ENCODE results near the gene FAM53B.

Gene FAM53B

GRCh38 chr10:124707144-124707467 lies 37.1 kb downstream of the FAM53B start:
- Histone ChIP-seq H3K4me2 (ENCODE audit: low read length, poor library complexity, severe bottlenecking) (no peak overlapping the region), H4K91ac (ENCODE audit: low read length) (peak overlapping the region; percentile 85), H2BK15ac (ENCODE audit: low read depth, poor library complexity, severe bottlenecking) (peak overlapping the region; percentile 58), H4K8ac (ENCODE audit: low read length) (peak overlapping the region; percentile 47), H2BK12ac (ENCODE audit: low read length in 2 of 2) (peak overlapping the region in 1 of 2 experiments; percentile 57), H3K18ac (ENCODE audit: low read depth in 1 of 2, low read length in 2 of 2) (peak overlapping the region; percentile 70 to 78), H2AK5ac (ENCODE audit: low read length, severe bottlenecking) (no peak overlapping the region), H2BK120ac (ENCODE audit: low read depth, low read length) (no peak overlapping the region), H3K79me1 (replicated peaks; ENCODE audit: low read length, poor library complexity, severe bottlenecking) (peaks cover 40% of the 10 kb centered on the region), H3K27ac (ENCODE audit: low read length, poor library complexity, severe bottlenecking) (no peak overlapping the region), H3K27me3 (ENCODE audit: control insufficient read depth in 1 of 2, insufficient read depth in 1 of 2, low read length in 2 of 2) (no peaks in the 10 kb centered on the region), H3K14ac (ENCODE audit: low read length in 2 of 2) (peak overlapping the region in 1 of 2 experiments; percentile 50), H2AFZ (ENCODE audit: low read depth, low read length) (no peak overlapping the region), H3K23ac (ENCODE audit: low read length in 2 of 2) (peak overlapping the region in 1 of 2 experiments; percentile 37), H3K9me3 (ENCODE audit: control insufficient read depth, low read length) (no peaks in the 10 kb centered on the region), H3K36me3 (ENCODE audit: control insufficient read depth in 1 of 2, insufficient read depth in 2 of 2, low read depth in 1 of 2, low read length in 2 of 2) (peaks cover 4 to 43% of the 10 kb centered on the region in 2 experiments), H3K4me3 (ENCODE audit: insufficient read depth in 1 of 2, low read depth in 1 of 2, low read length in 2 of 2) (no peak overlapping the region), H2BK5ac (ENCODE audit: low read depth, low read length, poor library complexity, severe bottlenecking) (no peak overlapping the region), H3K9ac (ENCODE audit: low read length) (no peak overlapping the region), H3K4me1 (ENCODE audit: control insufficient read depth, insufficient read depth, low read depth, low read length) (peaks cover 5% of the 10 kb centered on the region), H3K4ac (ENCODE audit: low read depth in 1 of 2, low read length in 2 of 2) (peak overlapping the region; percentile 40 to 65)
- WGBS = 82% methylated on average over 3 of the region's 3 CpGs
- DNase-seq = no peak

- Histone ChIP-seq H3K36me3 (ENCODE audit: control insufficient read depth in 1 of 2, insufficient read depth in 2 of 2, low read depth in 1 of 2, low read length in 2 of 2) (peaks cover 4 to 43% of the 10 kb centered on the region in 2 experiments), H2BK5ac (ENCODE audit: low read depth, low read length, poor library complexity, severe bottlenecking) (no peak overlapping the region), H3K4me3 (ENCODE audit: insufficient read depth in 1 of 2, low read depth in 1 of 2, low read length in 2 of 2) (no peak overlapping the region), H3K14ac (ENCODE audit: low read length in 2 of 2) (peak overlapping the region in 1 of 2 experiments; percentile 50), H3K18ac (ENCODE audit: low read depth in 1 of 2, low read length in 2 of 2) (peak overlapping the region; percentile 58 to 78), H3K79me1 (replicated peaks; ENCODE audit: low read length, poor library complexity, severe bottlenecking) (peaks cover 39% of the 10 kb centered on the region), H3K9me3 (ENCODE audit: control insufficient read depth, low read length) (no peaks in the 10 kb centered on the region), H2AFZ (ENCODE audit: low read depth, low read length) (no peak overlapping the region), H3K9ac (ENCODE audit: low read length) (no peak overlapping the region), H4K91ac (ENCODE audit: low read length) (no peak overlapping the region), H3K4me2 (ENCODE audit: low read length, poor library complexity, severe bottlenecking) (no peak overlapping the region), H3K23ac (ENCODE audit: low read length in 2 of 2) (no peak overlapping the region), H2BK120ac (ENCODE audit: low read depth, low read length) (peak overlapping the region; percentile 40), H2BK15ac (ENCODE audit: low read depth, poor library complexity, severe bottlenecking) (no peak overlapping the region), H3K4ac (ENCODE audit: low read depth in 1 of 2, low read length in 2 of 2) (peak overlapping the region; percentile 65 to 70), H3K27ac (ENCODE audit: low read length, poor library complexity, severe bottlenecking) (no peak overlapping the region), H3K4me1 (ENCODE audit: control insufficient read depth, insufficient read depth, low read depth, low read length) (peaks cover 5% of the 10 kb centered on the region), H4K8ac (ENCODE audit: low read length) (no peak overlapping the region), H3K27me3 (ENCODE audit: control insufficient read depth in 1 of 2, insufficient read depth in 1 of 2, low read length in 2 of 2) (no peaks in the 10 kb centered on the region), H2AK5ac (ENCODE audit: low read length, severe bottlenecking) (no peak overlapping the region), H2BK12ac (ENCODE audit: low read length in 2 of 2) (peak overlapping the region; percentile 28 to 47)
- 98% methylated on average over 9 of the region's 9 CpGs for WGBS
- no peak for DNase-seq
Measured at GRCh38 chr10:124706462-124707143, 37.6 kb downstream of the FAM53B start.

GRCh38 chr10:124705817-124706461 lies 38.2 kb downstream of the FAM53B start:
- Histone ChIP-seq H4K8ac (ENCODE audit: low read length) (no peak overlapping the region), H3K36me3 (ENCODE audit: control insufficient read depth in 1 of 2, insufficient read depth in 2 of 2, low read depth in 1 of 2, low read length in 2 of 2) (peaks cover 4 to 48% of the 10 kb centered on the region in 2 experiments), H3K14ac (ENCODE audit: low read length in 2 of 2) (peak overlapping the region in 1 of 2 experiments; percentile 29), H2AFZ (ENCODE audit: low read depth, low read length) (no peak overlapping the region), H2BK15ac (ENCODE audit: low read depth, poor library complexity, severe bottlenecking) (no peak overlapping the region), H3K9ac (ENCODE audit: low read length) (no peak overlapping the region), H4K91ac (ENCODE audit: low read length) (peak overlapping the region; percentile 66), H2AK5ac (ENCODE audit: low read length, severe bottlenecking) (no peak overlapping the region), H2BK12ac (ENCODE audit: low read length in 2 of 2) (peak overlapping the region in 1 of 2 experiments; percentile 79), H3K4me1 (ENCODE audit: control insufficient read depth, insufficient read depth, low read depth, low read length) (peaks cover 5% of the 10 kb centered on the region), H3K27ac (ENCODE audit: low read length, poor library complexity, severe bottlenecking) (no peak overlapping the region), H3K79me1 (replicated peaks; ENCODE audit: low read length, poor library complexity, severe bottlenecking) (peaks cover 41% of the 10 kb centered on the region), H3K4me3 (ENCODE audit: insufficient read depth in 1 of 2, low read depth in 1 of 2, low read length in 2 of 2) (no peak overlapping the region), H2BK120ac (ENCODE audit: low read depth, low read length) (no peak overlapping the region), H3K9me3 (ENCODE audit: control insufficient read depth, low read length) (no peaks in the 10 kb centered on the region), H3K23ac (ENCODE audit: low read length in 2 of 2) (no peak overlapping the region), H2BK5ac (ENCODE audit: low read depth, low read length, poor library complexity, severe bottlenecking) (no peak overlapping the region), H3K27me3 (ENCODE audit: control insufficient read depth in 1 of 2, insufficient read depth in 1 of 2, low read length in 2 of 2) (no peaks in the 10 kb centered on the region), H3K18ac (ENCODE audit: low read depth in 1 of 2, low read length in 2 of 2) (peak overlapping the region in 1 of 2 experiments; percentile 25), H3K4ac (ENCODE audit: low read depth in 1 of 2, low read length in 2 of 2) (peak overlapping the region in 1 of 2 experiments; percentile 18), H3K4me2 (ENCODE audit: low read length, poor library complexity, severe bottlenecking) (no peak overlapping the region)
- DNase-seq = no peak
- over 99% methylated on average over 12 of the region's 12 CpGs for WGBS

- H3K36me3 ChIP-seq (ENCODE audit: control insufficient read depth in 1 of 2, insufficient read depth in 2 of 2, low read depth in 1 of 2, low read length in 2 of 2) = peaks cover 4 to 49% of the 10 kb centered on the region in 2 experiments
- H3K27ac ChIP-seq (ENCODE audit: low read length, poor library complexity, severe bottlenecking) = no peak overlapping the region
- H2BK120ac ChIP-seq (ENCODE audit: low read depth, low read length) = no peak overlapping the region
- H3K4ac ChIP-seq (ENCODE audit: low read depth in 1 of 2, low read length in 2 of 2) = no peak overlapping the region
- H3K14ac ChIP-seq (ENCODE audit: low read length in 2 of 2) = peak overlapping the region in 1 of 2 experiments; percentile 19
- H2AFZ ChIP-seq (ENCODE audit: low read depth, low read length) = no peak overlapping the region
- H3K9me3 ChIP-seq (ENCODE audit: control insufficient read depth, low read length) = no peaks in the 10 kb centered on the region
- no peak overlapping the region for H2AK5ac ChIP-seq (ENCODE audit: low read length, severe bottlenecking)
- H3K18ac ChIP-seq (ENCODE audit: low read depth in 1 of 2, low read length in 2 of 2) = no peak overlapping the region
- H2BK12ac ChIP-seq (ENCODE audit: low read length in 2 of 2) = no peak overlapping the region
- peak overlapping the region; percentile 58 for H4K91ac ChIP-seq (ENCODE audit: low read length)
- WGBS = 77% methylated on average over 9 of the region's 9 CpGs
- no peak overlapping the region for H3K4me2 ChIP-seq (ENCODE audit: low read length, poor library complexity, severe bottlenecking)
- H3K79me1 ChIP-seq (replicated peaks; ENCODE audit: low read length, poor library complexity, severe bottlenecking) = peaks cover 41% of the 10 kb centered on the region
- no peak overlapping the region for H2BK5ac ChIP-seq (ENCODE audit: low read depth, low read length, poor library complexity, severe bottlenecking)
- DNase-seq = peak; percentile 65
- no peak overlapping the region for H3K4me3 ChIP-seq (ENCODE audit: insufficient read depth in 1 of 2, low read depth in 1 of 2, low read length in 2 of 2)
- H3K23ac ChIP-seq (ENCODE audit: low read length in 2 of 2) = no peak overlapping the region
- H3K4me1 ChIP-seq (ENCODE audit: control insufficient read depth, insufficient read depth, low read depth, low read length) = peaks cover 5% of the 10 kb centered on the region
- H4K8ac ChIP-seq (ENCODE audit: low read length) = no peak overlapping the region
- H3K27me3 ChIP-seq (ENCODE audit: control insufficient read depth in 1 of 2, insufficient read depth in 1 of 2, low read length in 2 of 2) = no peaks in the 10 kb centered on the region
- H3K9ac ChIP-seq (ENCODE audit: low read length) = no peak overlapping the region
- H2BK15ac ChIP-seq (ENCODE audit: low read depth, poor library complexity, severe bottlenecking) = no peak overlapping the region
Measured at GRCh38 chr10:124705381-124705740, 38.8 kb downstream of the FAM53B start.
